Measurements from ENCODE around the gene SLC2A9.

DNA sequence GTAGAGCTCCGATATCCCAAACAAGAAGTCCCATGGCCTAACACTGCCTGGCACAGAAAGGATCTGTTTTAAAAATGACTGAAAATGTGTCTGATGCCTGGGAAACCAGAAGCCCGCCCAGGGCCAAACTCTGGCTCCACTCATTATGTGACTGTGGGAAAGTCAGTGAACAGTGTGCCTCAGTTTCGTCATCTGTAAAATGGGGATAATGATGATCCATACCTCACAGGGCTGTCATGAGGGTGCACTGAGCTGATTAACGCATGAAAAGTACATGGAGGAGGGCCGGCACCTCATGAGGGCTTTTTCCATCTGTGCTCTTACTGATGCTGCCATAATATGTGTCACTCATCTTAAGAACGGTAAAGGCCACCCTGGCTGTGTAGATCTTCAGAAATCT, 5.1 kb downstream of the SLC2A9 start:
- TF ChIP-seq, protein P1, sequence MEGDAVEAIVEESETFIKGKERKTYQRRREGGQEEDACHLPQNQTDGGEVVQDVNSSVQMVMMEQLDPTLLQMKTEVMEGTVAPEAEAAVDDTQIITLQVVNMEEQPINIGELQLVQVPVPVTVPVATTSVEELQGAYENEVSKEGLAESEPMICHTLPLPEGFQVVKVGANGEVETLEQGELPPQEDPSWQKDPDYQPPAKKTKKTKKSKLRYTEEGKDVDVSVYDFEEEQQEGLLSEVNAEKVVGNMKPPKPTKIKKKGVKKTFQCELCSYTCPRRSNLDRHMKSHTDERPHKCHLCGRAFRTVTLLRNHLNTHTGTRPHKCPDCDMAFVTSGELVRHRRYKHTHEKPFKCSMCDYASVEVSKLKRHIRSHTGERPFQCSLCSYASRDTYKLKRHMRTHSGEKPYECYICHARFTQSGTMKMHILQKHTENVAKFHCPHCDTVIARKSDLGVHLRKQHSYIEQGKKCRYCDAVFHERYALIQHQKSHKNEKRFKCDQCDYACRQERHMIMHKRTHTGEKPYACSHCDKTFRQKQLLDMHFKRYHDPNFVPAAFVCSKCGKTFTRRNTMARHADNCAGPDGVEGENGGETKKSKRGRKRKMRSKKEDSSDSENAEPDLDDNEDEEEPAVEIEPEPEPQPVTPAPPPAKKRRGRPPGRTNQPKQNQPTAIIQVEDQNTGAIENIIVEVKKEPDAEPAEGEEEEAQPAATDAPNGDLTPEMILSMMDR (IDR thresholded peaks at IDR 0.05): no peak
- no peak for TF ChIP-seq POLR2AphosphoS5 (IDR thresholded peaks at IDR 0.05)
- no peak for TF ChIP-seq POLR2A (IDR thresholded peaks at IDR 0.05; ENCODE audit: low read depth)
